Ishikawa (cell line): ENCODE results near the gene STH.

Experiments used
- EGR1 ChIP-seq: IDR thresholded peaks from 2 replicates; pipeline ENCODE4 v1.6.1; 2012
- NFIC ChIP-seq: IDR thresholded peaks from 2 replicates; pipeline ENCODE4 v1.6.1; 2012
- RAD21 ChIP-seq: IDR thresholded peaks from 2 replicates; pipeline ENCODE4 v1.6.1; 2012; ENCODE audit warnings: low read depth
- TAF1 ChIP-seq: IDR thresholded peaks from 2 replicates; pipeline ENCODE4 v1.6.1; 2012; ENCODE audit warnings: low read depth, mild to moderate bottlenecking
- TF ChIP-seq, protein P1 (sequence below): IDR thresholded peaks from 2 replicates; pipeline ENCODE4 v1.6.1; 2012; ENCODE audit warnings: low read depth, mild to moderate bottlenecking

DNA sequence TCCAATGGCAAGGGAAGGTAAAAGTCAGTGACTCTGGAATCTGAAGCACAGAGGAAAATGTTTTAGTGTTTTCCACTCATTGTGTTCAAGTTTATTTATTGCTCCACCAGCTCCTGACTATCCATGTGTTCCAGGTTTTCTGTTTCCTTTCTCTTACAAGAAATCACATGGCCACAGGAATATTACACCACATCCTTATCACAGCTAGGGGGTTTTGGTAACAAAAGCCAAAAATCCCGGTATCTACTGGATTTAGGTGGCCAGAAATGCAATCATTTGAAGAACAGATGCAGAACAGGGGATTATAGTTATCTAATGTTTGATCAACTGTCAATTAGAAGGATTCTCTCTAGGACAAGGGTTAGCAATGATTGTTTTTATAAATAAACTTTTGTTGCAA, 47.9 kb downstream of the STH start:
- TF ChIP-seq RAD21 (no peak), TAF1 (no peak), NFIC (no peak), EGR1 (no peak)
- TF ChIP-seq, protein P1, sequence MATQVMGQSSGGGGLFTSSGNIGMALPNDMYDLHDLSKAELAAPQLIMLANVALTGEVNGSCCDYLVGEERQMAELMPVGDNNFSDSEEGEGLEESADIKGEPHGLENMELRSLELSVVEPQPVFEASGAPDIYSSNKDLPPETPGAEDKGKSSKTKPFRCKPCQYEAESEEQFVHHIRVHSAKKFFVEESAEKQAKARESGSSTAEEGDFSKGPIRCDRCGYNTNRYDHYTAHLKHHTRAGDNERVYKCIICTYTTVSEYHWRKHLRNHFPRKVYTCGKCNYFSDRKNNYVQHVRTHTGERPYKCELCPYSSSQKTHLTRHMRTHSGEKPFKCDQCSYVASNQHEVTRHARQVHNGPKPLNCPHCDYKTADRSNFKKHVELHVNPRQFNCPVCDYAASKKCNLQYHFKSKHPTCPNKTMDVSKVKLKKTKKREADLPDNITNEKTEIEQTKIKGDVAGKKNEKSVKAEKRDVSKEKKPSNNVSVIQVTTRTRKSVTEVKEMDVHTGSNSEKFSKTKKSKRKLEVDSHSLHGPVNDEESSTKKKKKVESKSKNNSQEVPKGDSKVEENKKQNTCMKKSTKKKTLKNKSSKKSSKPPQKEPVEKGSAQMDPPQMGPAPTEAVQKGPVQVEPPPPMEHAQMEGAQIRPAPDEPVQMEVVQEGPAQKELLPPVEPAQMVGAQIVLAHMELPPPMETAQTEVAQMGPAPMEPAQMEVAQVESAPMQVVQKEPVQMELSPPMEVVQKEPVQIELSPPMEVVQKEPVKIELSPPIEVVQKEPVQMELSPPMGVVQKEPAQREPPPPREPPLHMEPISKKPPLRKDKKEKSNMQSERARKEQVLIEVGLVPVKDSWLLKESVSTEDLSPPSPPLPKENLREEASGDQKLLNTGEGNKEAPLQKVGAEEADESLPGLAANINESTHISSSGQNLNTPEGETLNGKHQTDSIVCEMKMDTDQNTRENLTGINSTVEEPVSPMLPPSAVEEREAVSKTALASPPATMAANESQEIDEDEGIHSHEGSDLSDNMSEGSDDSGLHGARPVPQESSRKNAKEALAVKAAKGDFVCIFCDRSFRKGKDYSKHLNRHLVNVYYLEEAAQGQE = no peak
